Suppressor macrophage treated with lipopolysaccharide for 1 hour (primary cell): ENCODE results near the gene NFATC2.
"Not testable (repeated sequence)": the region's sequence is repeated elsewhere in the genome, so short reads cannot be mapped to it uniquely, and the experiment has no call there.

ENCODE experiments used
- DNase-seq, 3 donors: peaks; one replicate each; pipeline ENCODE4 v3.0.0-alpha.2; 2020 to 2022

NFATC2 gene

GRCh38 chr20:51348876-51349275, 193.6 kb downstream of the NFATC2 start:
- DNase-seq: no peak

GRCh38 chr20:51347831-51348230, 194.7 kb downstream of the NFATC2 start:
- DNase-seq: no peak

GRCh38 chr20:51346686-51347485, 195.6 kb downstream of the NFATC2 start:
- no peak for DNase-seq

GRCh38 chr20:51345601-51346101, 196.9 kb downstream of the NFATC2 start:
- peak; percentile 71 to 84 (median 77) for DNase-seq

GRCh38 chr20:51343802-51344201, 198.7 kb downstream of the NFATC2 start:
- DNase-seq: not testable (repeated sequence)

- DNase-seq: no peak
Measured at GRCh38 chr20:51342510-51343236, 199.8 kb downstream of the NFATC2 start.

GRCh38 chr20:51341581-51341980, 200.9 kb downstream of the NFATC2 start:
- peak; percentile 37 to 62 (median 51) for DNase-seq

- peak in 1 of 3 donors; percentile 30 for DNase-seq
Measured at GRCh38 chr20:51340451-51340840, 202.1 kb downstream of the NFATC2 start.

- DNase-seq: no peak
Measured at GRCh38 chr20:51339721-51340450, 202.6 kb downstream of the NFATC2 start.

GRCh38 chr20:51338692-51339440, 203.7 kb downstream of the NFATC2 start:
- no peak for DNase-seq

GRCh38 chr20:51337126-51337805, 205.3 kb downstream of the NFATC2 start:
- DNase-seq: no peak
